ENCODE measurements around the gene LPP. TPM values are rescaled to one million over a fixed set of nuclear protein-coding genes. Genes with fewer than 3 reads are reported as not detected.

LPP gene
- total RNA-seq, 1 donor from 2014 or later = 218 TPM

DNA sequence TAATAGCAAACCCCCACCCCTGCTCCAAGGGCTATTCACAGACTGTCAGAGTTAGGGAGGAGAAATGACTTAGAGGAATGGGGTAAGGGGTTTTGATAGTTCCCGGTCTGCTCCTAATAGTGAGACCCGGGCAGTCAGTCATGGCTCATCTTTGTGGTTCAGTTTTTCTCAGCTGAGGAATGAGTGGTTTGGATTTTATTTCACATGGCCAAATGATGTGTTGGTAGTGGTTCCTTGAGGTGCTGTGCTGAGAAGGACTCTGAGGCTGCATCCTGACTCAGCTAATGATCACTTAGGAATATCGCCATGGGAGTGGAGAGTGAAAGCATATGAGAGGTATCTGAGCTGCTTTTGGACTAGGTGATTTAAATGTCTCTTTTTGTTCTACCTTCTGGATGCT, 80.2 kb downstream of the LPP start:
- Histone ChIP-seq H3K27me3 (ENCODE audit: control insufficient read depth, insufficient read depth, low read length) (no peaks in the 10 kb centered on the region), H3K4me3 (ENCODE audit: low read depth, low read length) (no peak overlapping the region), H3K36me3 (ENCODE audit: control insufficient read depth, insufficient read depth, low read length) (no peaks in the 10 kb centered on the region)
- no peak for DNase-seq (ENCODE audit: low read depth)
- TF ChIP-seq, protein P1, sequence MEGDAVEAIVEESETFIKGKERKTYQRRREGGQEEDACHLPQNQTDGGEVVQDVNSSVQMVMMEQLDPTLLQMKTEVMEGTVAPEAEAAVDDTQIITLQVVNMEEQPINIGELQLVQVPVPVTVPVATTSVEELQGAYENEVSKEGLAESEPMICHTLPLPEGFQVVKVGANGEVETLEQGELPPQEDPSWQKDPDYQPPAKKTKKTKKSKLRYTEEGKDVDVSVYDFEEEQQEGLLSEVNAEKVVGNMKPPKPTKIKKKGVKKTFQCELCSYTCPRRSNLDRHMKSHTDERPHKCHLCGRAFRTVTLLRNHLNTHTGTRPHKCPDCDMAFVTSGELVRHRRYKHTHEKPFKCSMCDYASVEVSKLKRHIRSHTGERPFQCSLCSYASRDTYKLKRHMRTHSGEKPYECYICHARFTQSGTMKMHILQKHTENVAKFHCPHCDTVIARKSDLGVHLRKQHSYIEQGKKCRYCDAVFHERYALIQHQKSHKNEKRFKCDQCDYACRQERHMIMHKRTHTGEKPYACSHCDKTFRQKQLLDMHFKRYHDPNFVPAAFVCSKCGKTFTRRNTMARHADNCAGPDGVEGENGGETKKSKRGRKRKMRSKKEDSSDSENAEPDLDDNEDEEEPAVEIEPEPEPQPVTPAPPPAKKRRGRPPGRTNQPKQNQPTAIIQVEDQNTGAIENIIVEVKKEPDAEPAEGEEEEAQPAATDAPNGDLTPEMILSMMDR (IDR thresholded peaks at IDR 0.05; ENCODE audit: insufficient read depth, low read length, poor library complexity, severe bottlenecking) = no peak

- H3K36me3 ChIP-seq (ENCODE audit: control insufficient read depth, insufficient read depth, low read length) = no peaks in the 10 kb centered on the region
- TF ChIP-seq, protein P1 (IDR thresholded peaks at IDR 0.05; ENCODE audit: insufficient read depth, low read length, poor library complexity, severe bottlenecking) = no peak
- DNase-seq (ENCODE audit: low read depth) = no peak
- no peak overlapping the region for H3K4me3 ChIP-seq (ENCODE audit: low read depth, low read length)
- H3K27me3 ChIP-seq (ENCODE audit: control insufficient read depth, insufficient read depth, low read length) = no peaks in the 10 kb centered on the region
These were observed 82.3 kb downstream of the LPP start for GRCh38 chr3:188236271-188236670.

DNA sequence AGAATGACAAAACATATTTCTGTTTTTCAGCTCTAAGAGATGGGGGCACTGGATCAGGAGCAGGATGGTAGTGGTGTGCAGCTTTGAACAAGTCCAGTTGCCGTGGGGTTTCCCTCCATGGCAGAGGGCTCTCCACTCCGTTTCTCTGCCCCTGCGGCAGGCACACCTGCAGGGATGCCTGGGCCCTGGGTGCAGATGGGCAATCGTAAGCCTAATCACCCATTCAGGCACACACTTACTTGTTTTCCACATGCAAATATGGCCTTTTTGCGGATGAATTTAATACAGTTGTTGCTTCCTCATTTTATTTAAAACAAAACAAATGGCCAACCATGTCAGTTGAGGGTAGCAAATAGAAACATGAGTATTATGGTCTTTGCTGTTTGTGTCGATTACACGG, 85.1 kb downstream of the LPP start:
- TF ChIP-seq, protein P1 (IDR thresholded peaks at IDR 0.05; ENCODE audit: insufficient read depth, low read length, poor library complexity, severe bottlenecking) = no peak
- Histone ChIP-seq H3K27me3 (ENCODE audit: control insufficient read depth, insufficient read depth, low read length) (no peaks in the 10 kb centered on the region), H3K4me3 (ENCODE audit: low read depth, low read length) (no peak overlapping the region), H3K36me3 (ENCODE audit: control insufficient read depth, insufficient read depth, low read length) (no peaks in the 10 kb centered on the region)
- DNase-seq (ENCODE audit: low read depth) = no peak

DNA sequence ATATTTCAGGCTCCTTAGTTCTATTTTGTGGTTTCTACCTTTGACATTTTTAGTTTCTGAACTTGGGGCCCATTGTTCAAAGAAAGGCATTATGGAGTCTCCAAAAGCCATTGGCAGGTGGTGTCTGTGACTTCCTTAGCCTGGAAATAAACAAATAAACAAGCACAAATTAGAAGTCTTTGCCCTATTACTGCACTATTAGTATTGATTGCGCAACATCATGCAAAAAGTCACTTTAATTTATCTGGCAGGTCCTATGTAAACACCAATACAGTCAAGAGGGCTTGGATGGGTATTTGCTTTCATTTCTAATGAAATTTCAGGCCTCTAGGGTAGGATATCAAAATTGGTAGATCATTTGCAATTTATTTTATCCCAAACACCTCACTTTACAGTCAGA, 85.6 kb downstream of the LPP start:
- TF ChIP-seq, protein P1 (IDR thresholded peaks at IDR 0.05; ENCODE audit: insufficient read depth, low read length, poor library complexity, severe bottlenecking) = no peak
- Histone ChIP-seq H3K36me3 (ENCODE audit: control insufficient read depth, insufficient read depth, low read length) (no peaks in the 10 kb centered on the region), H3K27me3 (ENCODE audit: control insufficient read depth, insufficient read depth, low read length) (no peaks in the 10 kb centered on the region), H3K4me3 (ENCODE audit: low read depth, low read length) (no peak overlapping the region)
- DNase-seq (ENCODE audit: low read depth) = no peak

DNA sequence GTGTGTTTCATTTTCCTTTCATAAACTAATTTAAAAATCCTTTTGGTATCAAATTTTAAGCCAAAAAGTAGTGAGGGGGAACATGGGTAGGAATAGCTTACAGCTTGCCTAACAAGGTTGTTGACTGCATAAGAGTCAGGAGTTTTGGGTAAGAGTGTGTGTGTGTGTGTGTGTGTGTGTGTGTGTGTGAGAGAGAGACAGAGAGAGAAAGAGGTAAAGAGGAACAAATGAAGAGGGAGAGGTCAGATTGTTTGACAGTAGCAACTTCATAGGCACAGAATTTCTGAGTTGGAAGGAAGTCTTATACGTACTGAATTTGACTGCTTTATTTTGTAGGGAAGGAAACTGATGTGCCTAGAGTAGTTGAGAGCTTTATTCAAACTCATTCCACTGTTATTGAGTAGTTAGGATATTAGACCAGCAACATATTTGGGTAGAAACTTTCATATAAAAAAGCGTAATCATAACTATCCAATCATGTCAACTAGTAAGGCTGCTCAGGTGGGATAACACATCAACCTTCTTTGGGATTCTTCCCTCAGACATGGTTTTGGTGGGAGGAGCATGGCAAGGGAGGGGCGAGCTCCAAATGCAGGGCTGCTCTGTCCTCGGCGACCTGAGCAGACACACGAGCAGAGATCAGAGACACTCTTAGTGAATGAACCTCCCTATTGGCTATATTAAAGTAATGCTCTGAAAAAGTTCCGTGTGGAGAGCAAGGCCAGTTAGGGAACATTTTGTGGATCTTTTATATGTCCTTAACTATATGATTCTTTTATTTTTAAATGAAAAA, 86.4 kb downstream of the LPP start:
- DNase-seq (ENCODE audit: low read depth) = no peak
- H3K4me3 ChIP-seq (ENCODE audit: low read depth, low read length) = no peak overlapping the region
- no peaks in the 10 kb centered on the region for H3K36me3 ChIP-seq (ENCODE audit: control insufficient read depth, insufficient read depth, low read length)
- TF ChIP-seq, protein P1 (IDR thresholded peaks at IDR 0.05; ENCODE audit: insufficient read depth, low read length, poor library complexity, severe bottlenecking) = no peak
- no peaks in the 10 kb centered on the region for H3K27me3 ChIP-seq (ENCODE audit: control insufficient read depth, insufficient read depth, low read length)

GRCh38 chr3:188241072-188241471, 87.1 kb downstream of the LPP start:
- TF ChIP-seq, protein P1 (IDR thresholded peaks at IDR 0.05; ENCODE audit: insufficient read depth, low read length, poor library complexity, severe bottlenecking) = no peak
- no peaks in the 10 kb centered on the region for H3K27me3 ChIP-seq (ENCODE audit: control insufficient read depth, insufficient read depth, low read length)
- no peak overlapping the region for H3K4me3 ChIP-seq (ENCODE audit: low read depth, low read length)
- no peak for DNase-seq (ENCODE audit: low read depth)
- no peaks in the 10 kb centered on the region for H3K36me3 ChIP-seq (ENCODE audit: control insufficient read depth, insufficient read depth, low read length)

Data from kidney epithelial cell (primary cell).